H1 (cell line): ENCODE measurements around the gene ACKR3. TPM values are rescaled to one million over a fixed set of nuclear protein-coding genes. Genes with fewer than 3 reads are reported as not detected.

ENCODE experiments used
- RXRA ChIP-seq: IDR thresholded peaks from 2 replicates; pipeline ENCODE4 v1.6.1; 2011; ENCODE audit warnings: low read depth, mild to moderate bottlenecking, low read length, moderate library complexity; ENCODE audit not compliant: insufficient read depth
- SIN3A ChIP-seq, 2 experiments: IDR thresholded peaks in 1 of 2; conservative IDR thresholded peaks in 1 of 2; 2 replicates each; pipeline ENCODE4 v1.6.1; 2011 to 2012; ENCODE audit warnings: low read length in 2 of 2, improper control_type of control experiment in 1 of 2, low read depth in 1 of 2, mild to moderate bottlenecking in 1 of 2
- polyA plus RNA-seq, 7 experiments: library from polyadenylated mRNA; depleted of rRNA in 3 of 7; stranded (reverse) in 5 of 7; unstranded in 2 of 7; fragments of >200 nt in 5 of 7; fragments of 200-250 nt in 2 of 7; gene quantifications; 1 replicate in 5 of 7; 2 replicates in 1 of 7; 4 replicates in 1 of 7; pipeline versions ENCODE4 v1.2.1 to v1.2.3, GENCODE V29; 2011 to 2013; ENCODE audit warnings: missing spikeins in 2 of 7, mixed read lengths in 2 of 7
- total RNA-seq: library from RNA; stranded (reverse); fragmentation: NEBNext Ultra II Directional; extraction: Animal tissue kit (Norgen Biotek cat#: 25700); gene quantifications from 2 replicates; pipeline ENCODE4 v1.2.1, GENCODE V29; 2021

The ACKR3 gene
- total and polyA plus RNA-seq, 2 of the 8 experiments (the other 6 are each of a cell fraction or from before 2014, with no cell fraction given), result 1.4 to 24.4 TPM

GRCh38 chr2:236550290-236550689 lies 19.3 kb upstream of the ACKR3 start (continued):
- TF ChIP-seq RXRA (no peak), SIN3A (conservative IDR thresholded peaks at IDR 0.05 in 1 of 2, IDR thresholded peaks at IDR 0.05 in 1 of 2; ENCODE audit: low read depth in 1 of 2, low read length in 2 of 2) (no peak)
- TF ChIP-seq, all 59 proteins: peak for 0
